ENCODE measurements around the gene CAPN13.

The CAPN13 gene

GRCh38 chr2:30692829-30693275 lies 114.4 kb downstream of the CAPN13 start:
- Histone ChIP-seq H3K27ac (ENCODE audit: insufficient read depth in 1 of 2, low read depth in 1 of 2, low read length in 2 of 2, poor library complexity in 1 of 2, severe bottlenecking in 2 of 2) (no peak overlapping the region), H3K36me3 (ENCODE audit: control insufficient read depth in 4 of 4, insufficient read depth in 4 of 4, low read length in 3 of 4) (no peaks in the 10 kb centered on the region), H3K27me3 (replicated peaks in 2 of 5; ENCODE audit: control insufficient read depth in 4 of 5, insufficient read depth in 5 of 5, low read length in 4 of 5) (peaks cover 0 to 2% (median 0%) of the 10 kb centered on the region in 5 experiments), H3K4me3 (ENCODE audit: control insufficient read depth in 1 of 7, extremely low read depth in 1 of 7, insufficient read depth in 4 of 7, low read depth in 2 of 7, low read length in 6 of 7) (no peak overlapping the region), H3K4me1 (ENCODE audit: control extremely low read depth in 1 of 4, control insufficient read depth in 4 of 4, insufficient read depth in 4 of 4, low read length in 3 of 4) (no peaks in the 10 kb centered on the region), H3K9me3 (ENCODE audit: control extremely low read depth in 1 of 5, control insufficient read depth in 4 of 5, insufficient read depth in 2 of 5, low read depth in 1 of 5, low read length in 4 of 5) (peaks cover 0 to 2% (median 0%) of the 10 kb centered on the region in 5 experiments)
- POLR2A ChIA-PET: interaction anchor here (0.6 kb wide), 1 partner anchor 472 kb away, joined by 3 read pairs; no protein-coding TSS in a partner anchor
- 98% methylated on average over 4 of the region's 7 CpGs for WGBS (ENCODE audit: insufficient coverage)
- CTCF ChIA-PET: interaction anchor here (0.7 to 5.9 kb wide), 5 partner anchors 9 to 638 kb away, joined by 3 to 28 read pairs (median 3); no protein-coding TSS in a partner anchor
- no peak for DNase-seq

DNA sequence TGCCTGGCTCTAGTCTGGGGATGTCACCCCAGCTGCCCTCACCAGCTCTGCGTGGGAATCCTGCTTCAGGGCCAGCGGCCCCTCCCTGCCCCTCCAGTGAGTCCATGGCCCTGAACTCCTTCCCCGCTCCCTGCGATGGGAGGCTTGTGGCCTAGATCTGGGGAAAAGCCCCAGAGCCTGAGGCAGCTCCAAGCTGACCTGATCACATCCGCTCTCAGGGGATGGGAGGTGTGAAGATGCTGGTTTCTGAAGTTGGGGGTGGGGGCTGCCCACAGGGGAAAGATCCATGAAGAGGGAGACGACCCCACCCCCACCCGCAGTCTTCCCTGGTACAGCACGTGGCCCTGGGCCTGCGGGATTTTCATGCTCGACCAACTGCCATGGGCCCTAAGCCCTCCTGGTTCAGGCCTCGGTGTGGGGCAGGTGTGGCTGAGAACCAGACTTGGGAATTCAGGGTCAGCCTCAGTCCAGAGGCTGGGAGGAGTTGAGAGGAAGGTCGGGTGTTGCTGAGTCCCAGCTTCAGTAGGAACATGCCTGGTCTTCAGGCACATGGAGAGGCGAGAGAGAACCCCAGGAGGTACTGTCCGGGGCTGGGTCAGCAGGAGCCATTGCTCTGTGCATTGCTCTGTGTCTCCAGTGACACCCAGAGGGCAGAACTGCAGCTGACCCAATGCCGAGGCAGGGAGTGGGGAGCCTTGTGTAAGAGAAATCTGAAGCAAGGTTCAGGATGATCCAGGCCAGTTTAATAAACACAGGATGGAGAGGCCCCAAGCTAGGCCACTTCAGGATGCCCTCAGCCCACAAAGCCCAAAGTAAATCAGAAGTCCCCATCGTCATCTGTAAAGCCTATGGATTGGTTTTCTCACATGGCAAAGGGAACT lies 115.1 kb downstream of the CAPN13 start:
- H3K36me3 ChIP-seq (ENCODE audit: control insufficient read depth in 4 of 4, insufficient read depth in 4 of 4, low read length in 3 of 4): no peaks in the 10 kb centered on the region
- peaks cover 0 to 2% (median 0%) of the 10 kb centered on the region in 5 experiments for H3K27me3 ChIP-seq (replicated peaks in 2 of 5; ENCODE audit: control insufficient read depth in 4 of 5, insufficient read depth in 5 of 5, low read length in 4 of 5)
- DNase-seq: no peak
- H3K4me1 ChIP-seq (ENCODE audit: control extremely low read depth in 1 of 4, control insufficient read depth in 4 of 4, insufficient read depth in 4 of 4, low read length in 3 of 4): no peaks in the 10 kb centered on the region
- 98% methylated on average over 13 of the region's 16 CpGs for WGBS (ENCODE audit: insufficient coverage)
- H3K9me3 ChIP-seq (ENCODE audit: control extremely low read depth in 1 of 5, control insufficient read depth in 4 of 5, insufficient read depth in 2 of 5, low read depth in 1 of 5, low read length in 4 of 5): peaks cover 0 to under 1% (median 0%) of the 10 kb centered on the region in 5 experiments
- ChIA-PET CTCF (interaction anchor here (0.8 to 5.9 kb wide), 5 partner anchors 11 to 528 kb away, joined by 3 to 28 read pairs (median 4); no protein-coding TSS in a partner anchor), POLR2A (interaction anchor here (0.5 to 0.6 kb wide), 2 partner anchors 10 to 595 kb away, joined by 3 to 4 read pairs; no protein-coding TSS in a partner anchor)
- no peak overlapping the region for H3K4me3 ChIP-seq (ENCODE audit: control insufficient read depth in 1 of 7, extremely low read depth in 1 of 7, insufficient read depth in 4 of 7, low read depth in 2 of 7, low read length in 6 of 7)
- H3K27ac ChIP-seq (ENCODE audit: insufficient read depth in 1 of 2, low read depth in 1 of 2, low read length in 2 of 2, poor library complexity in 1 of 2, severe bottlenecking in 2 of 2): no peak overlapping the region

DNA sequence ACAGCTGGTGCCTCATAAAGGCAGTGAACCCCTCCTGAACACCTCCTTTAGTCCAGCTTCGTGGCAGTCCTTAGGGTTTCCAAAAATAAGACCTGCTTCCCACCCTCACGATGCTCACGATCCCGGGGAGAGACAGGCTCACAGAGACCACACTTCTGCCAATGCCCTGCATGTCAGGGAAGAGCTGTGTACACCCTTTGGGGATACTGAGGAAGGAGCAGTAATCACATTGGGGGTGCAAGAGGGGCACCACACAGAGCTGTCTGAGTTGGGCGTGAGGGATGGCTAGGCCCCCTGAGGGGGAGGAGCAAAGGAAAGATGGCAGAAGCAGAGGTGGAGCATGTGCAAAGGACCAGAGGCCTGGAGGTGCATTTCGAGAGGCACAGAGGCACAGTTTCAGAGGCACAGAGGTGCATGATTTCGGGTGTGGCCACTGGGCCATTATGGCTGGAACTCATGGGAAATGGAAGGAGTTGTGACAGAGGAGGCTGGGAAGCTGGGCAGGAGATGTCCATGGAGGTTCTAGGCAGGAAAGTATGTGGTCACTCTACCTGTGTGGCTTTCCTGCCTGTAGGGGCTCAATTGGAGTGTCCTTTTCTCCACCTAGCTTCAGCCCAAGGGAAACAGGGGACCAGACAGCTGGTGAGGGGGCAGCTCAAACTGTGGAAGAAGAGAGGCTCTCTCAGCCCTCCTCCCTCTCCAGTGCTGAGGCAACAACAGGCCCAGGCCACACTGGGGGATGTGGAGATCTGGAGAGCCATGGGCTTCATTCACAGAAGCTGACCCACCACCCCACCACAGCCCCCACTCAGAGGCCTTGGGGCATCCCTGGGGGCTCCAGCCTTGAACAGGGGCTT lies 115.9 kb downstream of the CAPN13 start:
- no peak for DNase-seq
- no peaks in the 10 kb centered on the region for H3K4me1 ChIP-seq (ENCODE audit: control extremely low read depth in 1 of 4, control insufficient read depth in 4 of 4, insufficient read depth in 4 of 4, low read length in 3 of 4)
- H3K36me3 ChIP-seq (ENCODE audit: control insufficient read depth in 4 of 4, insufficient read depth in 4 of 4, low read length in 3 of 4): no peaks in the 10 kb centered on the region
- CTCF ChIA-PET: interaction anchor here (0.8 to 5.9 kb wide), 3 partner anchors 12 to 20 kb away, joined by 3 to 28 read pairs (median 5); no protein-coding TSS in a partner anchor
- 95% methylated on average over 7 of the region's 7 CpGs for WGBS (ENCODE audit: insufficient coverage)
- H3K4me3 ChIP-seq (ENCODE audit: control insufficient read depth in 1 of 7, extremely low read depth in 1 of 7, insufficient read depth in 4 of 7, low read depth in 2 of 7, low read length in 6 of 7): no peak overlapping the region
- H3K27ac ChIP-seq (ENCODE audit: insufficient read depth in 1 of 2, low read depth in 1 of 2, low read length in 2 of 2, poor library complexity in 1 of 2, severe bottlenecking in 2 of 2): no peak overlapping the region
- H3K27me3 ChIP-seq (replicated peaks in 2 of 5; ENCODE audit: control insufficient read depth in 4 of 5, insufficient read depth in 5 of 5, low read length in 4 of 5): peaks cover 0 to 2% (median 0%) of the 10 kb centered on the region in 5 experiments
- H3K9me3 ChIP-seq (ENCODE audit: control extremely low read depth in 1 of 5, control insufficient read depth in 4 of 5, insufficient read depth in 2 of 5, low read depth in 1 of 5, low read length in 4 of 5): no peaks in the 10 kb centered on the region
- POLR2A ChIA-PET: interaction anchor here (0.5 to 0.6 kb wide), 2 partner anchors 9 to 594 kb away, joined by 3 to 4 read pairs; no protein-coding TSS in a partner anchor

GRCh38 chr2:30690126-30690561 lies 117.1 kb downstream of the CAPN13 start:
- H3K9me3 ChIP-seq (ENCODE audit: control extremely low read depth in 1 of 5, control insufficient read depth in 4 of 5, insufficient read depth in 2 of 5, low read depth in 1 of 5, low read length in 4 of 5): no peaks in the 10 kb centered on the region
- CTCF ChIA-PET: no interaction called here
- H3K27ac ChIP-seq (ENCODE audit: insufficient read depth in 1 of 2, low read depth in 1 of 2, low read length in 2 of 2, poor library complexity in 1 of 2, severe bottlenecking in 2 of 2): no peak overlapping the region

GRCh38 chr2:30689496-30690125 lies 117.6 kb downstream of the CAPN13 start:
- Histone ChIP-seq H3K9me3 (ENCODE audit: control extremely low read depth in 1 of 5, control insufficient read depth in 4 of 5, insufficient read depth in 2 of 5, low read depth in 1 of 5, low read length in 4 of 5) (no peaks in the 10 kb centered on the region), H3K4me3 (ENCODE audit: control insufficient read depth in 1 of 7, extremely low read depth in 1 of 7, insufficient read depth in 4 of 7, low read depth in 2 of 7, low read length in 6 of 7) (no peak overlapping the region), H3K27me3 (replicated peaks in 2 of 5; ENCODE audit: control insufficient read depth in 4 of 5, insufficient read depth in 5 of 5, low read length in 4 of 5) (no peaks in the 10 kb centered on the region), H3K36me3 (ENCODE audit: control insufficient read depth in 4 of 4, insufficient read depth in 4 of 4, low read length in 3 of 4) (no peaks in the 10 kb centered on the region), H3K4me1 (ENCODE audit: control extremely low read depth in 1 of 4, control insufficient read depth in 4 of 4, insufficient read depth in 4 of 4, low read length in 3 of 4) (no peaks in the 10 kb centered on the region), H3K27ac (ENCODE audit: insufficient read depth in 1 of 2, low read depth in 1 of 2, low read length in 2 of 2, poor library complexity in 1 of 2, severe bottlenecking in 2 of 2) (no peak overlapping the region)
- 64% methylated on average over 5 of the region's 6 CpGs for WGBS (ENCODE audit: insufficient coverage)
- CTCF ChIA-PET: interaction anchor here (1.8 kb wide), 1 partner anchor 601 kb away, joined by 4 read pairs; no protein-coding TSS in a partner anchor
- POLR2A ChIA-PET: no interaction called here
- DNase-seq: no peak

More at GRCh38 chr2:30690126-30690561, 117.1 kb downstream of the CAPN13 start:
- 96% methylated on average over 4 of the region's 5 CpGs for WGBS (ENCODE audit: insufficient coverage)
- Histone ChIP-seq H3K4me1 (ENCODE audit: control extremely low read depth in 1 of 4, control insufficient read depth in 4 of 4, insufficient read depth in 4 of 4, low read length in 3 of 4) (no peaks in the 10 kb centered on the region), H3K36me3 (ENCODE audit: control insufficient read depth in 4 of 4, insufficient read depth in 4 of 4, low read length in 3 of 4) (no peaks in the 10 kb centered on the region), H3K27me3 (replicated peaks in 2 of 5; ENCODE audit: control insufficient read depth in 4 of 5, insufficient read depth in 5 of 5, low read length in 4 of 5) (no peaks in the 10 kb centered on the region), H3K4me3 (ENCODE audit: control insufficient read depth in 1 of 7, extremely low read depth in 1 of 7, insufficient read depth in 4 of 7, low read depth in 2 of 7, low read length in 6 of 7) (no peak overlapping the region)
- POLR2A ChIA-PET: no interaction called here
- DNase-seq: no peak

- CTCF ChIA-PET: interaction anchor here (0.6 to 1.8 kb wide), 3 partner anchors 21 to 600 kb away, joined by 3 to 4 read pairs (median 3); no protein-coding TSS in a partner anchor
Observed at GRCh38 chr2:30688956-30689401, 118.3 kb downstream of the CAPN13 start.

More at GRCh38 chr2:30688956-30689401, 118.3 kb downstream of the CAPN13 start:
- Histone ChIP-seq H3K4me3 (ENCODE audit: control insufficient read depth in 1 of 7, extremely low read depth in 1 of 7, insufficient read depth in 4 of 7, low read depth in 2 of 7, low read length in 6 of 7) (no peak overlapping the region), H3K4me1 (ENCODE audit: control extremely low read depth in 1 of 4, control insufficient read depth in 4 of 4, insufficient read depth in 4 of 4, low read length in 3 of 4) (no peaks in the 10 kb centered on the region), H3K27ac (ENCODE audit: insufficient read depth in 1 of 2, low read depth in 1 of 2, low read length in 2 of 2, poor library complexity in 1 of 2, severe bottlenecking in 2 of 2) (no peak overlapping the region), H3K9me3 (ENCODE audit: control extremely low read depth in 1 of 5, control insufficient read depth in 4 of 5, insufficient read depth in 2 of 5, low read depth in 1 of 5, low read length in 4 of 5) (no peaks in the 10 kb centered on the region), H3K36me3 (ENCODE audit: control insufficient read depth in 4 of 4, insufficient read depth in 4 of 4, low read length in 3 of 4) (no peaks in the 10 kb centered on the region), H3K27me3 (replicated peaks in 2 of 5; ENCODE audit: control insufficient read depth in 4 of 5, insufficient read depth in 5 of 5, low read length in 4 of 5) (no peaks in the 10 kb centered on the region)
- 100% methylated on average over 4 of the region's 4 CpGs for WGBS (ENCODE audit: insufficient coverage)
- POLR2A ChIA-PET: no interaction called here
- DNase-seq: no peak
